Keratinocyte (primary cell): ENCODE data around the gene ANO2. TPM values are rescaled to one million over a fixed set of nuclear protein-coding genes. Genes with fewer than 3 reads are reported as not detected.

Source experiments
- DNase-seq: peaks from one replicate; pipeline ENCODE4 v3.0.0-alpha.2; 2011; ENCODE audit warnings: low read depth, missing footprints, low spot score
- FAIRE-seq: peaks from 2 replicates; lab custom pipeline; 2011; peaks lifted over from hg19 to GRCh38; lab: Jason Lieb, UNC
- H2AFZ ChIP-seq: 2 replicates; pipeline ENCODE4 v1.6.0; 2012; ENCODE audit warnings: low read length, control low read depth, inconsistent platforms; ENCODE audit not compliant: control insufficient read depth
- H3K27ac ChIP-seq: 2 replicates; pipeline ENCODE4 v1.5.1; 2011; ENCODE audit warnings: low read length; ENCODE audit not compliant: control insufficient read depth, insufficient read depth
- H3K27me3 ChIP-seq: 3 replicates; pipeline ENCODE4 v1.6.0; 2011; ENCODE audit warnings: low read length; ENCODE audit not compliant: control insufficient read depth, insufficient read depth; ENCODE audit errors: extremely low read depth
- H3K36me3 ChIP-seq, 2 experiments: 2 replicates in 1 of 2; 3 replicates in 1 of 2; pipeline ENCODE4 v1.5.1; 2011; ENCODE audit warnings: low read length in 2 of 2, mild to moderate bottlenecking in 1 of 2; ENCODE audit not compliant: control insufficient read depth in 2 of 2, insufficient read depth in 2 of 2; ENCODE audit errors: extremely low read depth in 1 of 2
- H3K4me1 ChIP-seq: 3 replicates; pipeline ENCODE4 v1.5.1; 2011; ENCODE audit warnings: low read length; ENCODE audit not compliant: control insufficient read depth, insufficient read depth; ENCODE audit errors: extremely low read depth
- H3K4me2 ChIP-seq: 3 replicates; pipeline ENCODE4 v1.6.0; 2011; ENCODE audit warnings: low read depth, low read length; ENCODE audit not compliant: control insufficient read depth, insufficient read depth; ENCODE audit errors: extremely low read depth
- H3K4me3 ChIP-seq, 3 experiments: fragments of 200-600 bp in 1 of 3; sonication (generic) in 1 of 3; 2 replicates in 2 of 3; 3 replicates in 1 of 3; pipeline ENCODE4 v1.5.1; 2011 to 2016; ENCODE audit warnings: low read length in 3 of 3, mild to moderate bottlenecking in 3 of 3, control low read depth in 2 of 3, inconsistent platforms in 1 of 3, low read depth in 1 of 3, mixed read lengths in 1 of 3, mixed run types in 1 of 3, moderate library complexity in 1 of 3; ENCODE audit not compliant: control insufficient read depth in 2 of 3, insufficient read depth in 2 of 3; ENCODE audit errors: extremely low read depth in 1 of 3
- H3K79me2 ChIP-seq: 2 replicates; pipeline ENCODE4 v1.6.0; 2012; ENCODE audit warnings: low read length; ENCODE audit not compliant: control insufficient read depth, insufficient read depth
- H3K9ac ChIP-seq: 3 replicates; pipeline ENCODE4 v1.6.0; 2011; ENCODE audit warnings: low read length; ENCODE audit not compliant: control insufficient read depth, insufficient read depth; ENCODE audit errors: extremely low read depth
- H3K9me1 ChIP-seq: 3 replicates; pipeline ENCODE4 v1.6.0; 2011; ENCODE audit warnings: low read length; ENCODE audit not compliant: control insufficient read depth, insufficient read depth; ENCODE audit errors: extremely low read depth
- H3K9me3 ChIP-seq: 2 replicates; pipeline ENCODE4 v1.5.1; 2012; ENCODE audit warnings: low read depth, low read length; ENCODE audit not compliant: control insufficient read depth
- H4K20me1 ChIP-seq: 3 replicates; pipeline ENCODE4 v1.6.0; 2011; ENCODE audit warnings: low read length; ENCODE audit not compliant: control insufficient read depth, insufficient read depth; ENCODE audit errors: extremely low read depth
- CTCF ChIP-seq, 3 experiments: IDR thresholded peaks in 1 of 3; conservative IDR thresholded peaks in 1 of 3; optimal IDR thresholded peaks in 1 of 3; 2 replicates in 2 of 3; 3 replicates in 1 of 3; pipeline versions ENCODE3 to v1.5.1; 2011; ENCODE audit warnings: low read length in 3 of 3, mild to moderate bottlenecking in 3 of 3, moderate library complexity in 2 of 3, control low read depth in 1 of 3, inconsistent platforms in 1 of 3; ENCODE audit not compliant: insufficient read depth in 2 of 3; ENCODE audit errors: extremely low read depth in 1 of 3
- EZH2 ChIP-seq: IDR thresholded peaks from one replicate; pipeline ENCODE4 v1.6.1; 2012; ENCODE audit warnings: inconsistent platforms, mild to moderate bottlenecking, low read length, moderate library complexity
- dilution Hi-C: fragments of 300-500 bp; cut with MboI; formaldehyde crosslinking; loops from one replicate; pipeline ENCODE4 v1.7.0; 2020; ENCODE audit warnings: low sequenced_read_pairs; ENCODE audit not compliant: extremely low pct_ligation_motif_present
- polyA plus RNA-seq, 5 experiments: library from polyadenylated mRNA; depleted of rRNA in 3 of 5; stranded (reverse) in 3 of 5; stranded (forward) in 1 of 5; unstranded in 1 of 5; fragments of >200 nt; gene quantifications; 1 replicate in 1 of 5; 2 replicates in 3 of 5; 3 replicates in 1 of 5; pipeline versions ENCODE4 v1.2.1 to v1.2.3, GENCODE V29; 2011 to 2012; ENCODE audit warnings: missing spikeins in 2 of 5, low read depth in 1 of 5, low replicate concordance in 1 of 5

ANO2 gene
- polyA plus RNA-seq, 1 donor (not counting 4 experiments of a cell fraction or from before 2014, with no cell fraction given): 0.14 TPM

DNA sequence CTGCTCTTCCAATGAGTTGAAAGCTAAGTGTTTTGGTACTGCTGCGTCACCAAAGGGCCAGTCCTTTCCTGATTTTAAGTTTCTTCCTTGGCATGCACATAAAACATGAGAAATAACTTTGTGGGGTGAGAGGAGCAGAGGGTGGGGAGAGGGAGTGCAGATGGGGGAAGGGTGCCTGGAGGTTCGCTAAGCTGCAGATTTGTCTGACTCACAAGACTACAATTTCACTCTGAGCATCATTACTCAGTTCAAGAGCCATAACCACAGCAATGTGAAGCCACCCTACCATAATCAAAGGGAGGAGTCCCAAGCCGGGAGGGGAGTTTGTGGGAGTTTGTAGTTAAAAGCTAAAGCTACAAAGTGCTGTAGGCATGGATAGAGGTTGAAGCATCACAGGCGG lies 136.1 kb downstream of the ANO2 start:
- no peaks in the 10 kb centered on the region for H4K20me1 ChIP-seq
- H3K4me1 ChIP-seq: no peaks in the 10 kb centered on the region
- no peak for DNase-seq
- H3K27ac ChIP-seq: no peak overlapping the region
- FAIRE-seq: no peak
- no peaks in the 10 kb centered on the region for H3K36me3 ChIP-seq
- no peaks in the 10 kb centered on the region for H3K27me3 ChIP-seq
- H3K4me3 ChIP-seq: no peak overlapping the region
- H3K9me1 ChIP-seq: no peaks in the 10 kb centered on the region
- H3K79me2 ChIP-seq: no peaks in the 10 kb centered on the region
- TF ChIP-seq EZH2 (no peak), CTCF (optimal IDR thresholded peaks at IDR 0.05 in 1 of 3, IDR thresholded peaks at IDR 0.05 in 1 of 3, conservative IDR thresholded peaks at IDR 0.05 in 1 of 3; ENCODE audit: extremely low read depth in 1 of 3, insufficient read depth in 2 of 3, low read length in 3 of 3) (no peak)
- H2AFZ ChIP-seq: no peak overlapping the region
- H3K4me2 ChIP-seq: no peak overlapping the region
- no peaks in the 10 kb centered on the region for H3K9me3 ChIP-seq
- dilution Hi-C loops: no loop called here
- H3K9ac ChIP-seq: no peak overlapping the region

GRCh38 chr12:5807514-5808219 lies 137.4 kb downstream of the ANO2 start:
- dilution Hi-C loops: no loop called here
- no peak for DNase-seq
- no peak overlapping the region for H3K4me2 ChIP-seq

More at GRCh38 chr12:5807514-5808219, 137.4 kb downstream of the ANO2 start:
- Histone ChIP-seq H3K36me3 (no peaks in the 10 kb centered on the region), H3K27ac (no peak overlapping the region), H2AFZ (no peak overlapping the region), H3K27me3 (no peaks in the 10 kb centered on the region), H3K9me3 (no peaks in the 10 kb centered on the region), H3K4me1 (no peaks in the 10 kb centered on the region), H3K9ac (no peak overlapping the region), H3K4me3 (no peak overlapping the region), H4K20me1 (no peaks in the 10 kb centered on the region), H3K79me2 (no peaks in the 10 kb centered on the region), H3K9me1 (no peaks in the 10 kb centered on the region)
- no peak for FAIRE-seq
- no peak for TF ChIP-seq CTCF (optimal IDR thresholded peaks at IDR 0.05 in 1 of 3, IDR thresholded peaks at IDR 0.05 in 1 of 3, conservative IDR thresholded peaks at IDR 0.05 in 1 of 3; ENCODE audit: extremely low read depth in 1 of 3, insufficient read depth in 2 of 3, low read length in 3 of 3)
- no peak for TF ChIP-seq EZH2
